Endometrium (tissue), 2 donors: ENCODE results near the gene EIF4E1B.

Experiments
- FAIRE-seq: peaks from 2 replicates; lab custom pipeline; 2012; peaks lifted over from hg19 to GRCh38; lab: Jason Lieb, UNC
- donor health status: control.
- donor health status: control.

EIF4E1B gene

DNA sequence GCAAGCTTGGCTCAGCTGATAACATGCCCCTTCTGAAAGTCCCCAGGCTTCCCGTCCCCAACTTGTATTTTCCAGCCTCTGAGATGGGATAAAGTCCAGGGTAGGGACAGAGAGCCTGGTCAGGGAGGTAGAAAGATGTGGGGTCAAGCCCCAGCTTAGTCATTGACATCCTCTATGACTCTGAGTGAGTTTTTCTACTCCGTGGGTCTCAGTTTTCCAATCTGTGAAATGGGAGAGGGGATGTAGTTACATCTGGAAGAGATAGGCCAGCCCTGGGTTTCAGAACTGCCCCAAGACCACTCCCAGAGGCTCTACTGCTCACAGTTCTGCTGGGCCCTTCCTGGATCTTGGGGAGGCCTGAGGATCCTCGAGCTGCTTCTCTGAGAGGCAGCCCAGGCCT lies 23.6 kb upstream of the EIF4E1B start:
- FAIRE-seq: no peak

DNA sequence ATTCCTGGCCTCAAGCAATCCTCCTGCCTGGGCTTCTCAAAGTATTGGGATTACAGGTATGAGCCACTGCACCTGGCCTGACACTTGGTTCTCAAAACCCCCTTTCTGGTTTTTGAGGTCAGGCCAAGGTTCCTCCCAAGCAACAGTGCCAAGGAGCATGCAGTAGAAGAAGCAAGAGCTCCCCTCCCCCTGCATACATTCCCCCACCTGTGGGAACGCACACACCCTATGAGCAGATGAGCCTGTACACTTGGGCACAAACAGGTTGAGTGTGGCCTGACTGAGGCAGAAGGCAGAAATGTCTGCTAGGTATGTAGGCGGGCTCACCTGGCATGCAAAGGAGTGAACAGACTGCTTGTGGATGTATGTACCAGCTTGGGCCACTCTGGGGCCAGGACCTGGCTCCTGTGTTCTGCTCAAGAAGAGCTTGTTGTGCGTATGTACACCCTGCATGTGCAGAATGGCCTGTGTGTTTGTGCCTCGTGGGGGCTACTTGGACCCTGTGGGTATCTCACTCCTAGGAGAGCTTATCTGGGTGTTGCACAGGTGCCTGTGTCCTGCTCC lies 22.3 kb upstream of the EIF4E1B start:
- FAIRE-seq: no peak

DNA sequence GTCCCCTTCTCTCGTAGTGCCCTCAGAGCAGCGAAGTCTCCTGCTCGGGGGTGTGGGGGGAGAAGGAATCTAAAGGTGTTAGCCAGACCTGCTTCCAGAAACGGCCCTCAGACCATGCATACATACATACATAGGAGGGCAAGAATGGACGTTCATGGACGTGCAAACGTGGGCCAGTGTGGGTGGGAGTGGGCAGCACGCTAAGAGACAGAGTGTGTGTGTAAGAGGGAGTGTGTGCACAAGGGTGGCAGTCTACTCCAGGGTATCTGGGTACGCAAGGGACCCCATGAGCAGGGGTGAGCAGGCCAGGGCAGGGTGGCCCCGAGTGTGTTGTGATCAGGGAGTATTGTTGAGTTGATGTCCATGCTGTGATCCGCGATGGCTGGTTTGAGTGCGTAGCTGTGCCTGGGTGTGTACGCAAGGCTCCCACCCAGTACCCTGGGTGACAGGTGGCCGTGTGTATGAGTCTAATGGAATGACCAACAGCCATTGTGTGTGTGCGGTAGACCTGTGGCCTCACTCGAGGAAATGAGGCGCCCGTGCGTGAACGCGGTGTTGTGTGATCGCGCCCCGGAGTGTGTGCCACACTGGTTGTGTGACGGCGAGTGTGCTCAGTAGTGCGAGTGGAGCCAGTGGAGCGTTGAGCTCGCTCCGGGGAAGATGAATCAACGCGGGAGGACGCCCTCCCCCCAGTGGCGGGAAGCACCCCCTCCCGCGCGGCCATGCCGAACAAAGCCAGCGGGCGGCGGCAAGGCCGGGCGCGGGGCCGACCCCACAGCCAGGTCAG lies 21.3 kb upstream of the EIF4E1B start:
- no peak for FAIRE-seq

DNA sequence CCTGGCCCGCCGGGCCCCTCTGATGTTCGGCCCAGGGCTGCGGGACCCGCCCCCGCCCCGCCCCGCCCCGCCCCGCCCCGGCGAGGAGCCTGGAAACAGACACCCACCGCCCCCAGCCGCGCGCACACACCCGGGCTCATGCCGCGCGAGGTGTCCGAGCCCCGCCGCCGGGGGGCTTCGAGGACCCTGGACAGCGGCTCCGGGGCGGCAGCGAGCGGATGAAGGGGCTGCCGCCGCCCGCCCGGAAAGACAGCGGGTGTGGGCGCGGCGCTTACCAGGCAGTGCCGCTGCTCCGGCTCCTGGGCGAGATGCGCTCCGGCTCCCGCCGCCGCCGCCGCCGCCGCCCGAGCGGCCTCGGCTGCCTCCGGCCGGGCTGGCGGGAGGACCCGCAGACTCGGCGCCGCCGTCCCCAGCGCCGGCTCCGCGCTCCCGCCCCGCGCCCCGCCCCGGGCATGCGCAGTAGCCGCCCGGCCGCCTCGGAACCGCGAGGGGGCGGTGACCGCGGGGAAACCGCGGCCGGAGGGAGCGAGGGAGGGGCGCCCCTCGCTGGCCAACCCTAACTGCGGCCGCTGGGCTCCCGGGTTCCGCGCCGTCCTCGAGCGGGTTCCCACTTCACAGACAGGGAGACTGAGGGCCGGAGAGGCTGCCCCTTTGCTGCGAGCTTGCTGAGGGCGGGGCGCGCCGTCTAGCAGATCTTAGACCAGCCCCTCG lies 20.6 kb upstream of the EIF4E1B start, which contains the start of gene GPRIN1:
Gene GPRIN1 (minus strand): TSS at position 433 of the 711 bp plus-strand sequence. CDS start 10,322 bp downstream, outside the sequence.
- FAIRE-seq: no peak

DNA sequence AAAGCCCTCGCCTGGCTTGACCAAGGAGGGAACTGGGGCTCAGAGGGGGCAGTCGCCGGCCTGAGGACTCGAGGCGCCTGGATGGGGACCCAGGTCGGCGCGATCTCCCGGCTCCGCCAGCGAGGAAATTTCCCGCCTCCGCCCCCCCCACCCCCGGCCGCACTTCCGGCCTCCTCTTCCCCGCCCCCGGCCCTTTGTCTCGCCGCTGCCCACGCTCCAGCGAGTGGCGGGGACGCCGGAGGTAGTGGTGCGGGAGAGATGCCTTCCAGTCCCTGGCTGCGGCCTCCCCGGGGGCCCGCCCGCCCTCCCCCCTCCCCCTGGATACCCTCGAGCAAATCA lies 20.1 kb upstream of the EIF4E1B start:
- FAIRE-seq: no peak

DNA sequence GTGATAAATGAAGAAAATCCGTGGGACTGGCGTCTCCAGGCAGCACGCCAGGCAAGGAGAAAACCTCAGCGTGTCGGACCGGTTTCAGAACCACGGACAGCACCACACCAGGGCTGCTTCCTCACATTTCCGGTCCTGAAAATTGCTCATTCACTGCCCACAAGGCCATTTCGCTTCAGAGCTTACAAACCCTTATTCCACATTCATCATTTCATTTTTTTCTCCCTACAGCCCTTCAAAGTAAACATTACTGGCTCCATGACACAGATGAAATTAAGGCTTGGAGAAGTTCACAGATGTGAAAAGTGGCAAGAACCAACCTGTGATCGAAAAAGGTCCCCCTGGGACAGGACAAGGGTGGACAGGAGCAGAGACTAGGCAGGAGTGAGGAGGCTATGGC lies 19.0 kb upstream of the EIF4E1B start:
- no peak for FAIRE-seq

DNA sequence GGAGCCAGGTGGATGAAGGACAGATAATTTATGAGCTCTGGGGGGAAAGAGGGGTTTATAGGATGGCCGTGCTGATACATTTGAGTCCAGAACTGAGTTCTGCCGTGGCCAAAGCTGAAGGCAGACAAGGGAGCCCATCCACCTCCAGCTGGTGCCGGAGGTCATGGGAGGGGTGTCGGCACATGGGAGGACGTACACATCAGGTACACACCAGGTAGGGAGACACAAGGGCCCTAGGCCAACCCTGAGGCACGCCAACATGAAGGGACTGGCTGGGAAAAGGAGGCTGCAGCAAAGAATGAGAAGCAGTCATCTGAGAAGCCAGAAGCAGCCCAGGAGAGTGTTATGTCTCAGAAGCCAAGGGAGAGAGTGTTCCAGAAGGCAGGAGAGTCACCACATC lies 18.5 kb upstream of the EIF4E1B start:
- FAIRE-seq: no peak

DNA sequence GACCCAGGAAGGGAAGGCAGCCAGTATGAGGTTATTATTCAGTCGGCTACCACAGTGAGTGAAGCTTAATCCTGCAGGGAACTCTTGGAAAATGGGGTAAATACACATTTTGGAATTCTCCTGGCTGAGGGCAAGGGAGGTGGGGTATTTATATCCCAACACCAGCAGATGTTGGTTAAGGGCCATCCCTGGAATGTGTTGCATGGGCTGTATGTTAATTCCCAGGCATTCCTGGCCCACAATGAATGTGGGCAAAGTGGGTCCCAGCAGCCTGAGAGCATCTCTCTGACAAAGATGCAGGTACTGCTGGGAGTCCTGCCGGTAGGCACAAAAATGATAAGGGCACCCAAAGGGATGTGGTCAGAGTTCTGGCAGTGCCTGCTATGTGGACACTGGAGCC lies 17.6 kb upstream of the EIF4E1B start:
- no peak for FAIRE-seq

DNA sequence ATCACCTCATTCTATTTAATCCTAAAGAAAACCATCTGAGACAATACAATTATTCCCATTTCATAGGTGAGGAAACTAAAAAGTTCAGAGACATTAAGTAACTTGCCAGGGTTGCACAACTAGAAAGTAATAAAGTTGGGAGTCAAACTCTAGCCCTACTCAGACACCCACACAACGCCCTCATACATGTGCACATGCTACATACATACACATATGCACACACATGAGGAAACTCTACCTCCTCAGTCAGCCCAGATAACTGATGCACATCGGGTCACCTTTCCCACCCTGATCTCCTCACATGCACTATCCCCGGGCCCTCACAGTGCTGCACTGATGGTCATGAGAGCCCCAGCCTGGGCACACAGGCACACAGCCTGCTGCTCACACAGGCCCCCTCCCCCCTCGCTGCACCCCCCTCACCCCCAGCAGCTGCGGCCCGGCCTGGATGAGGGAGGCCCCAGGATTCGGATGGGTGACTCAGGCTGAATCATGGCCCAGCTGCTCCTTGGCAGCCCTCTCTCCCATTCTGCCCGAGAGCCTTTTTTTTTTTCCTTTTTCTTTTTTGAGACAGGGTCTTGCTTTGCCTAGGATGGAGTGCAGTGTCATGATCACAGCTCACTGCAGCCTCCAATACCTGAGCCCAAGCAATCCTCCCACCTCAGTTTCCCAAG lies 15.5 kb upstream of the EIF4E1B start:
- FAIRE-seq: no peak

DNA sequence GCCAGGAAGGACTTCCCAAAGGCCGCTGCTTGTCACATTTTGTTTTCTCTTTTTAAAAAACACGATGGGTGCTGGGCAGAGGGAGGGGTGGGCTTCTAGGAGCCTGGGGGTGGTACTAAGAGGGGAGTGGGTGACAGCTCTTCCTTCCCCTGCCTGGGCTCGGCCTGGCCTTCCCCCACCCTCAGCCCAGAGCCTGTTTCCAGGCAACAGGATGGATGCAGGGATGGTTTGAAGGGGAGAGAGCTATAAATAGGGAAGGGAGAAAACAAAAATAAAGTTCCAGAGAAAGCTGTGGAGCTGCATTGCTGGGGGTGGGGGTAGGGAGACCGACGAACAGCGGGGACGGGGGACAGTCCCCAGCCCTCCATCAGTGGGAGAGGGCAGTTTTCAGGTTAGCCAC lies 14.0 kb upstream of the EIF4E1B start:
- FAIRE-seq: no peak

DNA sequence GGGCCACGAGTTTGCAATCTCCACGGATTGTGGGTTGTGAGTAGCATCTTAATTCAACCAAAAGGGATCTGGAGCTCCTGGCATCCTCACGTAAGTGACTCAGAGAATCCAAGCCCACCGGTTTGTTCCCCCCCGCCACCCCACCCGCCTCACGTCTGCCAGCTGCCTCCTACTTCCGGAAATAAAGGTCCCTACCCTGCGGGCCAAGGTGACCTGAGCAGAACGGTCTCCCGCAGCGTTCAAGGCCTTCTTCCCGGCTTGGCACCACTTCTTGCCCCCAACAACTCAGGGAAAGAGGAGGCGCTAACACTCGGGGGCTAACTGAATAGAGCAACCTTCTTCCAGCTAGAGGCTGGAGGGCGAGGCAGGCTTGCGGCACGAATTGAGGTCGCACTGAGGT lies 11.7 kb upstream of the EIF4E1B start:
- FAIRE-seq: no peak

DNA sequence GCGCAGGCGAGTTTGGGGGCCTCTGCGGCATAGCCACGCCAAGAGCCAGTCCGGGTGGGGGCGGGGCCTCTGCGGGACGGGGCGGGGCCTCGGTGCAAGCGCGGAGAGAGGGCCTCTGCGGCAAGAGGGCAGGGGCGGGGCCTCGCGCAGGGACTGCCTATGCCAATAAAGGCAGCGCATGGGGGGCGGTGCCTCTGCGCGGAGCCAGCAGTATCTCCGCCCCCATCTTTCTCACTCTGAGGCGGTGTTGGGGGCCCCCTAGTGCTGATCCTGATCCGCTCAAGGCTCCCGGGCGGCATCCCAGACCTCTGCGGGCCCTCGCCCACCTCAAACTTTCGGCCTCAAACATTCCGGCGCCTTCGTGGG lies 11.3 kb upstream of the EIF4E1B start:
- FAIRE-seq: no peak

DNA sequence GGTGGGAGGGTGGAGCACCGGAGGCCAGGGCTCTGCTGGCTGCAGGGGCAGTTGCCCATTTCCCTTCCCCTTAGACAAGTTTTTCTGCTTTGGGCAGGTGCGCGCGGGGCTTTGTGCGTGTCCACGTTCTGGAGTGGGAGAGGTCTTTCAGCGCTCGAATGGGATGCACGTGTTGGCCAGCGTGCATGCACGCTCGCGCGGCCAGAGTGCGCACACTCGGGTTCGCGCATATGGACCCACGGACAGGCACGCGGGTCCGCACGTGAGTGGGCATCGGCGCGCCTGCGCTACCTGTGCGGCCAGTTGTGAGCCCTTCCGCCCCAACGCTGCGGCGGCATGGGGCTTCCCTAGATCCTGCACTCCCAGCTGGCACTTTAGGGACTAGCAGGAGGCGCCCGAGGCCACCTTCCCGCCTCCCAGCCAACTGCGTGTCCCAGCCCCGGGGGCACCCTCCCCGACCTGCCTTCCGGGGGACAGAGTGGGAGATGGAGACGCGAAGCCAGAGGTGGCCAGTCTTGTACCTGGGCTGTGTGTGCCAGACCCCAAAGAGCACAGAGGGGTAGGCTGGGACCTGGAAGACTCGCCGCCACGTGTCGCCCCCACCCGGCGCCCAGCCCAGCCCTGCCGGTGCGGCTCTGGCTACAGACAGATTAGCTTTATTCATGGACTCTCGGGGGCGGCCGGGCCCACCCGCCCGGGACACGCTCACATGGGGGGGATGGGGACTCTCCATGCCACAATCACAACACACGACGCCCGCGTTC lies 10.7 kb upstream of the EIF4E1B start:
- FAIRE-seq: no peak

DNA sequence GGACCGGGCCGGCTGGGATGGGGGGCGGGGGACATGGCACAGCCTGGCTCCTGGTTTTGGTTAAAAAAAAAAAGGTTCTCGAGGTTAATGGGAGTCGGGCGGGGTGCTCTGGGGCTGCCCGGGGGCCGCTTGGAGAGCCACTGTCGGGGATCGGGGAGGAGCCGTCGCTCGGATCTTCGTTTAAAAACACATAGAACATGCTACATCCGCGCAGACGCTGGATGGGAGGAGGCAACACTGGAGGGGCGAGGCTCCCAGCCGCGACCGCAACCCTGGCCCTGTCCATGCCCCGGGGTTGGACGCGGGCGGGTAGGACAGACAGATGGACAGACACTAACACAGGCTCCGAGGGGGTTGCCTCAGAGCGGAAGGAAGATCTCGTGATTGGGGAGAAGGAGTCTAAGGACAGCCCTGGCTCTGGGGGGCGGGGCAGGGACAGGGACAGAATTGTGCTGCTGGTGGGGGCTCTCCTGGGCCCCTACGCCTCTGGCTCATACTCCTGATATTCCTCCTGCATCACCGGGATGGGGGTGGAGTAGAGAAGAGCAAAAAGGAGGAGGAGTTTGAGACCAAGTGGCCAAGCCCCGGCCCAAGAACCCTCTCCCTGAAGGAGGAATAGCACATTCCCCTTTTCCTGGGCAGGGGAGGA lies 10.0 kb upstream of the EIF4E1B start:
- FAIRE-seq: no peak

DNA sequence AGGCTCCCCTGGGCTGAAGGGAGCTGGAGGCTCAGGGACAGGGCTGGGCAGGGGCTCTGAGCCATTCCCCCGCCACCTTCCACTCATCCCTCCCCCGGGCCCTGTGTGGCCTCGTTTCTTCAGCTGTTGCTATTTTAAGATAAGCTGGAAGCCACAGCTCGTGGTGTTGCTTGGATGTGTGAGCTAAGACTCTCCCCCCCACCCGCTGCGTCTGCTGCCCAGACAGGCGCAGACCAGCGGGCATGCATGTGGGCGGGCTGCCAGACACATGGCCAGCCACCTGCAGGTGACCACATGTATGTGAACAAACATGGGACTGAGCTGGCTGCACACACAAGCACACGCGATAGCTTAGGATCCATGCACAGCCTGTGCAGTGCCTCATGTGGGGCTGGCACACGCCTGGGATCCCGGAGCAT lies 8.8 kb upstream of the EIF4E1B start:
- no peak for FAIRE-seq

DNA sequence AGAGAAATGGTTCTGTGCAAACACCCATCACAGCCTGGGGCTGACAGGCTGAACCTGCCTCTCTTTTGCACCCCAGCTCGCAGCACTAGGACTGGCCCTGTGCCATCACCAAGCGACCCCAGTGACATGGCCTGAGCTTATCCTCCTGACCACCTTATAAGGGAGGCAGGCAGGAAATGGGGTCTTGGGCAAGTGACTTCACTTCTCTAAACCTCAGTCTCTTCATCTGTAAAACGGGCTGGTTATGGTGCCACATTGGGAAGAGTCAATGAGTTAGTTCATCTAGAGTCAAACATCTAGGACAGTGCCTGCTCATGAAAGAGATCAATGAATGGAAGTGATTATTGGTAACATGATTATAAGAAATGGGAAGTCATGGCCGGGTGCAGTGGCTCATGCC lies 6.3 kb upstream of the EIF4E1B start:
- FAIRE-seq: no peak

DNA sequence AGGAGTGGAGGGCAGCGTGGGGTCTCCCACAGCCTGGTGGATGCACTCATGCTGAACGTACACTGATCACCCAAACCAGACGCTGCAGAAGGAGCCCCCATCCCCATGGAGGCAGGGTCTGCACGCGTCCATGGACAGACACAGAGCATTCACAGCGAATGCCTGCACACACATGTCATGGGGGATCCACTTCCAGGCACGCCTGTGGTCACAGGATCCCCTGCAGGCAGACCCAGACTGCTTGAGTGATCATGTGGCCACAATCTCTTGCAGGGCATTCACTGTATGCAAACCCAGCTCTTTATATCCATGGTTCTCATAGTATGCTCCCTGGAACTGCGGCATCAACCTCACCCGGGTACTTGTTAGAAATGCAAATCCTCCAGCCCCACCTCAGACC lies 5.5 kb upstream of the EIF4E1B start:
- FAIRE-seq: no peak

DNA sequence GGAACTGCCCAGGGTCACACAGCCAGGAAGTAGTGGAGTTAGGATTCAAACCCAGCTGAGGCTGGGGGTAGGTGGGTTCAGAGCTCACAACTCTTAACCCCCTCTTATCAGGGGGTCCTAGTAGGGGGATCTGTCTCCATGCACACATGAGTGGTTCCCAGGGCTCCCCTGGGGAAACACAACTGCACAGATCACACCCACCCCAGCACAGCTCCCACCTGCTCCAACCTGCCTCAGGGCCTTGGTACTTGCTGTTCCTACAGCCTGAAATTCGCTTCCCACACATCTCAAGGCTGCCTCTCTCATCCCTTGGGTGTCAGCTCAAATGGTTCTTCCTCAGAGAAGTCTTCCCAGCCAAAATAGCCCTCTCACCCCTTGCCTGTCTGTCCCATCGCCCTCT lies 5.0 kb upstream of the EIF4E1B start:
- FAIRE-seq: no peak

DNA sequence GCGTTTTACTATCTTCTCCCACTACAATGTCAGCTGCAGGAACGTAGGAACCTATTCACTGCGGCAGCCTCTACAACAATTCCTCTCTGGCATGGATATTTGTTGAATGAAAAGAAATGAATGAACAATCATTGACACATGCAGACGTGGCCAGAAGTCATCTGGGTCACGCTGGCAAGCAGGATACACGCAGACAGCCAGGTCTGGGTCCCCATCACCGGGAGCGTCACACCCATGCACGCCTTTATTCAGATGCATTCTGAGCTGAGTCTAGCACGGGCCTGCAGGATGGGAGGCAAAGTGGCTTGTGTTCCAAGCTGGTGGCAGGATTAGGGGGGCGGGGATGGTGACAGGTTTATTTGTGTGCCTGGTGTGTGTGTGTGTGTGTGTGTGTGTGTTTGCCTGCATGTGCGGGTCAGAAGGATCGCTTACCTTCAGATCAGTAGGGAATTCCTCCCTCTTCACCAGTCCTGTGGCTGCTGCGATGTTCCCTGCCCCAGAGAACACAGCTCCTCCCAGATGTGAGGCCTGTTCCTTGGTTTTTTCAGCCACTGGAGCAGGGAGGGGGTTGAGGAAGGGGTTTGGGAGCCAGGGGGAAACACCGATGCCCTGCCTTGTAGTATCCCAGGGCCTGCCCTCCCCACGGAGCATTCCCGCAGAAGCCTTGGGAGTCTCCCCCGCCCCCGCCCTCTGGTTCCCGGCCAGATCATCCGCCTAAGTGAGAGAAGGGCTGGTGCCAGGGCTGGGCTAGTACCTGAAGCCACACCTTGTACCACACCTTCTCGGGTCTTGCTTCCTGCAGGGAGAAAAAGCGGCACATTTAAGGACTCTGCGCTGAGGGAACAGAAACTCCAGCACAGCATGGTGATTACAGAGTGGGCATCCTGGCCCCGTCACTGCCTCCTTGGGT lies 4.3 kb upstream of the EIF4E1B start:
- no peak for FAIRE-seq

DNA sequence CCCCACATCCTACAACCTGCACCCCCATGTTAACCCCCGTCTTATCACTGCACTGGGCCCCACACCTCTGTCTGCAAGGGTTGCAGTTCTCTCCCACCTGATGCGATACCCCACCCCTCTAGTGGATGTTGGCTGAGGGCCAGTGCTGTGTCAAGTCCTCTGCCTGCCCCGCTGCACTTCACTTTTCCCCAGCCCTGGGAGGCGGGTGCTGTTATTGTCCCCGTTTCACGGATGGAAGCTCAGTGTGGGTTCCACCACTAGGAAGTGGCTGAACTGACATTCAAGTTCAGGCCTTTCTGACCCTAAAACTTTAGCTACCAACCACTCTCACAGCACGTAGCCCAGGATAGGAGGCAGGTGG lies 3.6 kb upstream of the EIF4E1B start:
- no peak for FAIRE-seq

DNA sequence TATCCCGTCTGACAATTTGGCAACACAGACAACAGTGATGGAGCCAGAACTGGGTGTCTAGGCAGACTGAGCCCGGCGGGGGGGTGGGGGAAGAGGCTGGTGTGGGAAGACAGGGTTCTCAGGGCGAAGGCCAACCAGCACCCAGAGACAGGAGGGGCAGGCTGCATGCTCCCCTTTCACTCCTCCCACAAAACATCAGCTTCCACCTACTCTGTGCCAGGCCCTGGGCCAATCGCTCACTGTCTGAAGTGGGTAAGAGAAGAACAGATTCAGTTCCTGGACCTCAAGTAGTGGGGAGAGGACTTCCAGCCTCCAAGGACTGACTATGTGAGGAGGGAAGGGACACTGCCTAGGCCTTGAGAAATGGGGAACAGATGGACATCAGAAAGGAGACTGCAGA lies 2.9 kb upstream of the EIF4E1B start:
- no peak for FAIRE-seq
